Posterior cingulate gyrus (tissue), 11 donors: ENCODE data around the gene PACS2.
"Not testable (repeated sequence)": the region's sequence is repeated elsewhere in the genome, so short reads cannot be mapped to it uniquely, and the experiment has no call there.

Experiments
- DNase-seq, 10 donors: peaks; one replicate each; pipeline versions ENCODE4 v3.0.0 to v3.0.0-alpha.2; 2020 to 2021; ENCODE audit warnings: mixed read lengths in 3 of 10
- intact Hi-C: fragments of 100-400 bp; cut with DNase I; formaldehyde crosslinking; loops from one replicate; pipeline ENCODE4 v1.15.1; 2023

Gene PACS2

GRCh38 chr14:105287249-105288102 lies 27.1 kb upstream of the PACS2 start:
- no peak for DNase-seq
- intact Hi-C loops = no loop called here

- intact Hi-C loops, DNase-seq: not testable (repeated sequence)
These were observed 25.6 kb upstream of the PACS2 start for GRCh38 chr14:105288936-105289335.

DNA sequence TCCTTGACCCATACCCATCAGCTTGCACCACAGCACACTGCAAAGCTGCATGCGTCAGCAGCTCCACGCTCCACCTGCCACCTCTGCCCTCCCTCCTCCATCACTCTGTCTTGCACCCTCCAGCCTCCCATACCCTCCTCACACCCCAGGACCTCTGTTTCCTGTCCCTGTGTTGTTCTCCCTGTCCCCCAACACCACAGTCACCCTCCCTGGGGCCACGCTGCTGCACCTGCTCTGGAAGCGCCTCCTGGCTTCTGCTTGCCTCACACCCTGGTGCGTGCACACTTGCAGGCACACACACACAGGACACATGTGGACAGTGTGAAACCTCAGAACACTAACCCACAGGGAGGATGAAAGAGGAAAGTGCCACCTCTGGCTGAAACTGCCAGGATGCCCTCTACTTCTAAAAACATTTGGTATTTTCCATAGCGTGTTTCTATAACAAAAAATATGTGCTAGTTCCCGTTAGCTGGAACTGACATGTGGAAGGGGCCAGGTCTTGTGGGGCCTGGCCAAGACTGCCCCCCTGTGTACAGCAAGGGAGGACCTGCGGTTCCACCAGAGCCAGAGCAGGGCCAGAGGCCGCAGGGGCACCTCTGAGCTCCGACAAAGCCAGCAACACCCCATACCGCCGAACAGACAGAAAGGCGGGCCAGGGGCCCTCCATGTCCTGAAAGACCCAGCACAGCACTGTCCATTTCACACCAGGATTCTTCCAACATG lies 23.8 kb upstream of the PACS2 start:
- intact Hi-C loops = no loop called here
- no peak for DNase-seq

- no peak for DNase-seq
- intact Hi-C loops = no loop called here
These were observed 21.5 kb upstream of the PACS2 start for GRCh38 chr14:105292826-105293711.

DNA sequence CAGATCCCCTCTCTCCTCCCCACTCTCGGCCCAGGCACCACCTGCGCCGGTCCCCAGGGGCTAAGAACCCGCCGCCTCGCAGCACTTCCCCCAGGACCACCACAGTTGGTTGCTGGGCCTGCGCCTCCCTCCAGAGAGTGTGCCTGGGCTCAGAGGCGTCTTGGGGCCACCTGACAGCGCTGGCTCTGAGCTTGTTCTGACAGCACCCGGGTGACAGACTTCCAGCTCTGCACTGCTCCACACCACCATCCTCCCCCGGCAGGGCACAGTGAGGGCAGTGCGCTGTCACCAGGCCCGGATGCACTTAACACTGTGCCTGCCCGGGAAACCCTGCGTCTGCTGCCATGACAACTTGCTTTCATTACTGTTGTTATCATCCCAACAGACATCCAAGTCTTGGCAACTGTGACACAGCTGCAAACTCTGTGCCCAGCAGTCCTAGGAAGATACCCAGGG lies 20.4 kb upstream of the PACS2 start:
- intact Hi-C loops = no loop called here
- DNase-seq = peak in 6 of 10 donors; percentile 26 to 91 (median 50)

- intact Hi-C loops = not testable (repeated sequence)
These were observed 17.2 kb upstream of the PACS2 start for GRCh38 chr14:105297311-105297710.

GRCh38 chr14:105299654-105300541 lies 14.7 kb upstream of the PACS2 start:
- intact Hi-C loops = no loop called here
- peak in 3 of 10 donors; percentile 27 to 89 (median 88) for DNase-seq

More at GRCh38 chr14:105297311-105297710, 17.2 kb upstream of the PACS2 start:
- DNase-seq = not testable (repeated sequence)

- intact Hi-C loops = loop anchor here (1.0 kb wide), 1 partner anchor 14 kb away; the partner anchor contains the start of gene PACS2
These were observed 13.9 kb upstream of the PACS2 start, which contains the start of gene BRF1 for GRCh38 chr14:105300542-105301102. TSS of gene BRF1 (minus strand) at chr14:105301001. CDS start at chr14:105300629, 372 bp downstream.

DNA sequence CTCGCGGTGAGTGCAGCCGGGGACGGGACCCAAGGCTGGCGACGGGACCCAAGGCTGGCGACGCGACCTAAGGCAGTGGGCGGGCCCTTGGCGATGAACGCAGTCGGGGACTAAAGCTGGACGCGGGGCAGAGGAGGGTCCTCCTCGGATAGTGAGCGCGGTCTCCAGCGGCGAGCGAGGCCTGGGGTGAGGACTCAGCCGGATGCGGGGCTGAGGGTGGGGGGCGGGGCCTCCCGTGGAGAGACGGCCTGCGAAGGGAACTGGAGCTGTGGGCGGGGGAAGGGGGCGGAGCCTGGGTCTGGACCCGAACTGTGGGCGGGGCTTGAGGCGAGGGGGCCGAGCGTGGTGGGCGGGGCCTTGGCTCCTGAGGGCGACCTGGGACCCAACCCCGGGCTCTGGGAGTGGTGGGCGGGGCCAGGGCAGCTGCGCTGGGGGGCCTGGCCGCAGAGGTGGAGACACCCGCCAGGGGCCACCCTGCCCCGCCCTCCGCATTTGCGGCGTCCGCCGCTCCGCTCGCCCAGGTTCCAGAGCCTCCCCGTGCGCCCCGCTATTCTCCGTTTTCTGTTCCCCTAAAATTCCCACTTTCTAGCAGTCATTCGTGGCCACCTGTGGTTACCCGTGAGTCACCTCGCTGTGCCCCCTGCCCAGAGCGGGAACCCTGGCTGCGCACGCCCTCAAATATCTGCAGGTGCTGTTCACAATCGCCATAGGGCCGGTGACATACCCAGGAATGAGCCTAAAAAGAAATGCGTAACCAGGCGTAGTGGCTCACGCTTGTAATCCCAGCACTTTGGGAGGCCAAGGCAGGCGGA lies 13.2 kb upstream of the PACS2 start:
- DNase-seq = peak; percentile 95 to 99 (median 98)
- intact Hi-C loops = loop anchor here (1.0 kb wide), 1 partner anchor 13 kb away; the partner anchor contains the start of gene PACS2

More at GRCh38 chr14:105300542-105301102, 13.9 kb upstream of the PACS2 start, which contains the start of gene BRF1:
- DNase-seq = peak; percentile 74 to 98 (median 87)

DNA sequence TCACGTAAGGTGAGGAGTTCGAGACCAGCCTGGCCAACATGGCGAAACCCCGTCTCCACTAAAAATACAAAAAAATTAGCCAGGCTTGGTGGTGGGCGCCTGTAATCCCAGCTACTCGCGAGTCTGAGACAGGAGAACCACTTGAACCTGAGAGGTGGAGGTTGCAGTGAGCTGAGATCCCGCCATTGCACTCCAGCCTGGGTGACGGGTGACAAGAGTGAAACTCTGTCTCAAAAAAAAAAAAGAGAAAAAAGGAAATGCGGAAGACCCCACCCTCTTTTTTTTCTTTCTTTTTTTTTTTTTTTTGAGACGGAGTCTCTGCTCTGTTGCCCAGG lies 12.7 kb upstream of the PACS2 start:
- DNase-seq = not testable (repeated sequence)
- intact Hi-C loops = loop anchor here (1.0 kb wide), 1 partner anchor 12 kb away; the partner anchor contains the start of gene PACS2

GRCh38 chr14:105303949-105304348 lies 10.6 kb upstream of the PACS2 start:
- intact Hi-C loops = no loop called here
- no peak for DNase-seq

GRCh38 chr14:105304565-105304964 lies 10.0 kb upstream of the PACS2 start:
- DNase-seq = no peak
- intact Hi-C loops = no loop called here

DNA sequence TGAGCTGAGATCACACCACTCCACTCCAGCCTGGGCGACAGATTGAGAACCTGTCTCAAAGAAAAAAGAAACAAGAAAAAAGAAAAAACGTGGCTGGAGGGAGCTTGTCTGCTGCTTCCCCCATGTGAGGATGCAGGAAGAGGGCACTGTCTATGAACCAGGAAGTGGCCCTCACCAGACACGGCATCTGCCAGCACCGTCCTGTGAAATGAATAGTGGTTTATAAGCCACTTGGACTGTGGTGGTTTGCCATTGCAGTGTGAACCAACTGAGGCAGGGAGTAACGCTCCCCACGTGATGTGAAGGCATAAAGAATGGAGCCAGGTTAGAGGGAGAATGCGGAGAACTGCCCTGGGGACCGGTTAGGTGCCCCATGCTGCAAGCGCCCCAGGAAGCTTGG lies 9.2 kb upstream of the PACS2 start:
- intact Hi-C loops = no loop called here
- no peak for DNase-seq

- DNase-seq = no peak
- intact Hi-C loops = no loop called here
These were observed 8.8 kb upstream of the PACS2 start for GRCh38 chr14:105305791-105306190.

- intact Hi-C loops = no loop called here
- DNase-seq = no peak
These were observed 7.4 kb upstream of the PACS2 start for GRCh38 chr14:105307052-105307727.

DNA sequence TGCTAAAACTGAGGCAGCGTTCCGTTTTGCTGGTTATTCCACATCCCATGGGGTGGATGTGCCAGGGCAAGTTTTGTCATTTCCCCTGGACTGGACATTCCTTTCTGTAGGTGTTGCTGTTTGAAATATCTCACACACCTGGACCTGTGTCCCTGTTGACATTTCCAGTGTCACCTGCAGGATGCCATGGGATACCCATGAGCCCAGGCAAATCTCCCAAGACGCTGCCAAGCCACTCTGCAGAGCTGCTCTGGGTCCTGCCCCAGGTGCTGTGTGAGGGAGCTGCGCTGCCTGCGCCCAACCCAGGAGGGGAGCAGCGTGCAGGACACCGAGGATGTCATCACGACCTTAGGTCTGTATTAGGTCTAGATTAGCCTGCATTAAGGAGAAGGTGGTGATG lies 5.2 kb upstream of the PACS2 start:
- no peak for DNase-seq
- intact Hi-C loops = no loop called here

- intact Hi-C loops = loop anchor here (5.0 kb wide), 1 partner anchor 40 kb away; no protein-coding TSS in a partner anchor
These were observed 2.7 kb upstream of the PACS2 start for GRCh38 chr14:105311838-105312237.

More at GRCh38 chr14:105311838-105312237, 2.7 kb upstream of the PACS2 start:
- DNase-seq = peak in 2 of 10 donors; percentile 44 to 86
